Right atrium auricular region (tissue), 2 donors: ENCODE results near the gene OR7G3. TPM values are rescaled to one million over a fixed set of nuclear protein-coding genes. Genes with fewer than 3 reads are reported as not detected.

Experiments
- DNase-seq: peaks from one replicate; pipeline ENCODE4 v3.0.0-alpha.2; 2019; ENCODE audit warnings: low spot score
- H3K27ac ChIP-seq, 2 donors: fragments of 200-600 bp; sonication (generic); 1 replicate in 1 of 2; 2 replicates in 1 of 2; pipeline ENCODE4 v1.5.1; 2016 to 2019
- H3K27me3 ChIP-seq, 2 donors: fragments of 200-600 bp; sonication (generic); one replicate each; pipeline versions ENCODE4 v1.5.1 to v1.6.0; 2017 to 2019
- H3K36me3 ChIP-seq: fragments of 200-600 bp; sonication (generic); one replicate; pipeline ENCODE4 v1.5.1; 2016
- H3K4me1 ChIP-seq, 2 donors: fragments of 200-600 bp; sonication (generic); one replicate each; pipeline versions ENCODE4 v1.5.1 to v1.6.0; 2017 to 2019
- H3K4me3 ChIP-seq, 2 donors: fragments of 200-600 bp; sonication (generic); 1 replicate in 1 of 2; 2 replicates in 1 of 2; pipeline ENCODE4 v1.5.1; 2017 to 2019; ENCODE audit warnings: mild to moderate bottlenecking in 1 of 2, moderate library complexity in 1 of 2
- H3K9me3 ChIP-seq, 2 donors: fragments of 200-600 bp; sonication (generic); one replicate each; pipeline ENCODE4 v1.5.1; 2019
- CTCF ChIP-seq, 2 donors: fragments of 200-600 bp; sonication (generic); IDR thresholded peaks; one replicate each; pipeline ENCODE4 v1.5.1; 2019; ENCODE audit warnings: antibody characterized with exemption in 2 of 2
- total RNA-seq, 2 donors: library from RNA; depleted of rRNA; stranded (reverse); fragments of >200 nt; gene quantifications; one replicate each; pipeline ENCODE4 v1.1.0, GENCODE V29; 2016

The OR7G3 gene
- total RNA-seq, 2 donors from 2014 or later = not detected

GRCh38 chr19:9159891-9160290 is 33.1 kb upstream of the OR7G3 start:
- Histone ChIP-seq H3K27ac (no peak overlapping the region), H3K27me3 (no peaks in the 10 kb centered on the region), H3K4me3 (no peak overlapping the region), H3K4me1 (no peaks in the 10 kb centered on the region), H3K36me3 (peaks cover 90% of the 10 kb centered on the region), H3K9me3 (peaks cover 0 to 11% of the 10 kb centered on the region in 2 donors)
- no peak for DNase-seq
- TF ChIP-seq CTCF (IDR thresholded peaks at IDR 0.05) = no peak

- no peak for TF ChIP-seq CTCF (IDR thresholded peaks at IDR 0.05)
- Histone ChIP-seq H3K27me3 (no peaks in the 10 kb centered on the region), H3K4me1 (no peaks in the 10 kb centered on the region), H3K9me3 (peaks cover 0 to 12% of the 10 kb centered on the region in 2 donors), H3K4me3 (no peak overlapping the region), H3K27ac (no peak overlapping the region), H3K36me3 (peaks cover 66% of the 10 kb centered on the region)
- DNase-seq = no peak
Measured at GRCh38 chr19:9156304-9156703, 29.6 kb upstream of the OR7G3 start.

GRCh38 chr19:9155591-9155990 is 28.8 kb upstream of the OR7G3 start:
- DNase-seq = no peak
- Histone ChIP-seq H3K4me3 (no peak overlapping the region), H3K4me1 (no peaks in the 10 kb centered on the region), H3K27me3 (no peaks in the 10 kb centered on the region), H3K27ac (no peak overlapping the region), H3K36me3 (peaks cover 59% of the 10 kb centered on the region), H3K9me3 (peaks cover 0 to 12% of the 10 kb centered on the region in 2 donors)
- TF ChIP-seq CTCF (IDR thresholded peaks at IDR 0.05) = no peak

- peak; percentile 13 for DNase-seq
- Histone ChIP-seq H3K27me3 (no peaks in the 10 kb centered on the region), H3K27ac (no peak overlapping the region), H3K36me3 (peaks cover 23% of the 10 kb centered on the region), H3K4me3 (no peak overlapping the region), H3K9me3 (peaks cover 0 to 8% of the 10 kb centered on the region in 2 donors), H3K4me1 (no peaks in the 10 kb centered on the region)
- no peak for TF ChIP-seq CTCF (IDR thresholded peaks at IDR 0.05)
Measured at GRCh38 chr19:9151367-9151766, 24.6 kb upstream of the OR7G3 start.

GRCh38 chr19:9150650-9151049 is 23.9 kb upstream of the OR7G3 start:
- Histone ChIP-seq H3K9me3 (peaks cover 0 to 9% of the 10 kb centered on the region in 2 donors), H3K27ac (no peak overlapping the region), H3K4me3 (no peak overlapping the region), H3K36me3 (peaks cover 16% of the 10 kb centered on the region), H3K4me1 (no peaks in the 10 kb centered on the region), H3K27me3 (no peaks in the 10 kb centered on the region)
- no peak for TF ChIP-seq CTCF (IDR thresholded peaks at IDR 0.05)
- DNase-seq = peak; percentile 23

- Histone ChIP-seq H3K36me3 (peaks cover 16% of the 10 kb centered on the region), H3K27me3 (no peaks in the 10 kb centered on the region), H3K4me3 (no peak overlapping the region), H3K27ac (no peak overlapping the region), H3K9me3 (peaks cover 0 to 9% of the 10 kb centered on the region in 2 donors), H3K4me1 (no peaks in the 10 kb centered on the region)
- TF ChIP-seq CTCF (IDR thresholded peaks at IDR 0.05) = no peak
- no peak for DNase-seq
Measured at GRCh38 chr19:9149997-9150396, 23.2 kb upstream of the OR7G3 start.
